WTC11 (cell line): ENCODE results near the gene HMX1.

Experiments
- SP1 ChIP-seq: sonication (generic); formaldehyde crosslinking; conservative IDR thresholded peaks from 2 replicates; pipeline ENCODE4 v1.8.1; 2022; ENCODE audit warnings: missing genetic modification reagents
- ZNF138 ChIP-seq: sonication (generic); formaldehyde crosslinking; conservative IDR thresholded peaks from 2 replicates; pipeline ENCODE4 v1.8.1; 2022; ENCODE audit warnings: mild to moderate bottlenecking, moderate library complexity, missing genetic modification reagents
- ZNF232 ChIP-seq: sonication (generic); formaldehyde crosslinking; IDR thresholded peaks from 2 replicates; pipeline ENCODE4 v1.8.0; 2022; ENCODE audit warnings: mild to moderate bottlenecking, missing genetic modification reagents
- ZNF512 ChIP-seq: sonication (generic); formaldehyde crosslinking; IDR thresholded peaks from 2 replicates; pipeline ENCODE4 v1.8.1; 2022; ENCODE audit warnings: missing genetic modification reagents, borderline replicate concordance
- TF ChIP-seq, protein P1 (sequence below): fragments of 200-600 bp; IDR thresholded peaks from 2 replicates; pipeline ENCODE4 v1.8.0; 2022; ENCODE audit warnings: antibody characterized with exemption
- TF ChIP-seq, protein P2 (sequence below): sonication (generic); formaldehyde crosslinking; IDR thresholded peaks from 2 replicates; pipeline ENCODE4 v1.8.1; 2022; ENCODE audit warnings: low read depth, mild to moderate bottlenecking, moderate library complexity, missing genetic modification reagents, borderline replicate concordance

GRCh38 chr4:8868321-8869001, 3.2 kb downstream of the HMX1 start:
- TF ChIP-seq SP1 (no peak), ZNF232 (CRISPR knock-in tag) (no peak), ZNF512 (CRISPR knock-in tag) (no peak), ZNF138 (CRISPR knock-in tag) (no peak)
- TF ChIP-seq, protein P1, sequence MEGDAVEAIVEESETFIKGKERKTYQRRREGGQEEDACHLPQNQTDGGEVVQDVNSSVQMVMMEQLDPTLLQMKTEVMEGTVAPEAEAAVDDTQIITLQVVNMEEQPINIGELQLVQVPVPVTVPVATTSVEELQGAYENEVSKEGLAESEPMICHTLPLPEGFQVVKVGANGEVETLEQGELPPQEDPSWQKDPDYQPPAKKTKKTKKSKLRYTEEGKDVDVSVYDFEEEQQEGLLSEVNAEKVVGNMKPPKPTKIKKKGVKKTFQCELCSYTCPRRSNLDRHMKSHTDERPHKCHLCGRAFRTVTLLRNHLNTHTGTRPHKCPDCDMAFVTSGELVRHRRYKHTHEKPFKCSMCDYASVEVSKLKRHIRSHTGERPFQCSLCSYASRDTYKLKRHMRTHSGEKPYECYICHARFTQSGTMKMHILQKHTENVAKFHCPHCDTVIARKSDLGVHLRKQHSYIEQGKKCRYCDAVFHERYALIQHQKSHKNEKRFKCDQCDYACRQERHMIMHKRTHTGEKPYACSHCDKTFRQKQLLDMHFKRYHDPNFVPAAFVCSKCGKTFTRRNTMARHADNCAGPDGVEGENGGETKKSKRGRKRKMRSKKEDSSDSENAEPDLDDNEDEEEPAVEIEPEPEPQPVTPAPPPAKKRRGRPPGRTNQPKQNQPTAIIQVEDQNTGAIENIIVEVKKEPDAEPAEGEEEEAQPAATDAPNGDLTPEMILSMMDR, result no peak
- TF ChIP-seq, protein P2, sequence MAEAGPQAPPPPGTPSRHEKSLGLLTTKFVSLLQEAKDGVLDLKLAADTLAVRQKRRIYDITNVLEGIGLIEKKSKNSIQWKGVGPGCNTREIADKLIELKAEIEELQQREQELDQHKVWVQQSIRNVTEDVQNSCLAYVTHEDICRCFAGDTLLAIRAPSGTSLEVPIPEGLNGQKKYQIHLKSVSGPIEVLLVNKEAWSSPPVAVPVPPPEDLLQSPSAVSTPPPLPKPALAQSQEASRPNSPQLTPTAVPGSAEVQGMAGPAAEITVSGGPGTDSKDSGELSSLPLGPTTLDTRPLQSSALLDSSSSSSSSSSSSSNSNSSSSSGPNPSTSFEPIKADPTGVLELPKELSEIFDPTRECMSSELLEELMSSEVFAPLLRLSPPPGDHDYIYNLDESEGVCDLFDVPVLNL (CRISPR knock-in tag), result no peak
